Measurements from ENCODE around the gene DNAI4.

GRCh38 chr1:66770240-66770639 is 154.4 kb downstream of the DNAI4 start:
- TF ChIP-seq ELF4 (IDR thresholded peaks at IDR 0.05) (no peak), PKNOX1 (IDR thresholded peaks at IDR 0.05) (no peak), FOXM1 (IDR thresholded peaks at IDR 0.05; ENCODE audit: borderline replicate concordance) (no peak), FOXK2 (IDR thresholded peaks at IDR 0.05) (no peak), ARNT (IDR thresholded peaks at IDR 0.05) (no peak), ZNF384 (IDR thresholded peaks at IDR 0.05) (no peak), HDGF (IDR thresholded peaks at IDR 0.05; ENCODE audit: borderline replicate concordance) (no peak), SP1 (IDR thresholded peaks at IDR 0.05) (no peak), L3MBTL2 (conservative IDR thresholded peaks at IDR 0.05) (no peak), FOXA1 (IDR thresholded peaks at IDR 0.05) (no peak), LEF1 (IDR thresholded peaks at IDR 0.05; ENCODE audit: borderline replicate concordance) (no peak), SUZ12 (IDR thresholded peaks at IDR 0.05) (no peak)
